Fibroblast of the aortic adventitia (primary cell): ENCODE results near the gene CTAGE6. TPM values are rescaled to one million over a fixed set of nuclear protein-coding genes. Genes with fewer than 3 reads are reported as not detected.
A peak's percentile ranks its signal among the peaks of the same experiment; 100 is the strongest.
"Not testable (repeated sequence)": the region's sequence is repeated elsewhere in the genome, so short reads cannot be mapped to it uniquely, and the experiment has no call there.

Source experiments
- DNase-seq: peaks from one replicate; pipeline ENCODE4 v3.0.0-alpha.2; 2010; ENCODE audit warnings: low read depth
- H3K4me3 ChIP-seq: 2 replicates; pipeline ENCODE4 v1.5.1; 2011; ENCODE audit warnings: low read depth, mild to moderate bottlenecking, control low read depth, low read length, moderate library complexity
- total RNA-seq: library from RNA; depleted of rRNA; stranded (reverse); fragments of >200 nt; gene quantifications from 2 replicates; pipeline ENCODE4 v1.2.3, GENCODE V29; 2012; ENCODE audit warnings: low replicate concordance

Gene CTAGE6, protein sequence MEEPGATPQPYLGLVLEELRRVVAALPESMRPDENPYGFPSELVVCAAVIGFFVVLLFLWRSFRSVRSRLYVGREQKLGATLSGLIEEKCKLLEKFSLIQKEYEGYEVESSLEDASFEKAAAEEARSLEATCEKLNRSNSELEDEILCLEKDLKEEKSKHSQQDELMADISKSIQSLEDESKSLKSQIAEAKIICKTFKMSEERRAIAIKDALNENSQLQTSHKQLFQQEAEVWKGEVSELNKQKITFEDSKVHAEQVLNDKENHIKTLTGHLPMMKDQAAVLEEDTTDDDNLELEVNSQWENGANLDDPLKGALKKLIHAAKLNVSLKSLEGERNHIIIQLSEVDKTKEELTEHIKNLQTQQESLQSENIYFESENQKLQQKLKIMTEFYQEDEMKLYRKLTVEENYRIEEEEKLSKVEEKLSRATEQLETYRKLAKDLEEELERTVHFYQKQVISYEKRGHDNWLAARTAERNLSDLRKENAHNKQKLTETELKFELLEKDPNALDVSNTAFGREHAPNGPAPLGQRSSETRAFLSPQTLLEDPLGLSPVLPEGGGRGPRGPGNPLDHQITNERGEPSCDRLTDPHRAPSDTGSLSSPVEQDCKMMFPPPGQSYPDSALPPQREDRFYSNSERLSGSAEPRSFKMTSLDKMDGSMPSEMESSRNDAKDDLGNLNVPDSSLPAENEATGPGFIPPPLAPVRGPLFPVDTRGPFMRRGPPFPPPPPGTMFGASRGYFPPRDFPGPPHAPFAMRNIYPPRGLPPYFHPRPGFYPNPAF
- 0.90 and 4.5 TPM in 2 replicates for total RNA-seq

DNA sequence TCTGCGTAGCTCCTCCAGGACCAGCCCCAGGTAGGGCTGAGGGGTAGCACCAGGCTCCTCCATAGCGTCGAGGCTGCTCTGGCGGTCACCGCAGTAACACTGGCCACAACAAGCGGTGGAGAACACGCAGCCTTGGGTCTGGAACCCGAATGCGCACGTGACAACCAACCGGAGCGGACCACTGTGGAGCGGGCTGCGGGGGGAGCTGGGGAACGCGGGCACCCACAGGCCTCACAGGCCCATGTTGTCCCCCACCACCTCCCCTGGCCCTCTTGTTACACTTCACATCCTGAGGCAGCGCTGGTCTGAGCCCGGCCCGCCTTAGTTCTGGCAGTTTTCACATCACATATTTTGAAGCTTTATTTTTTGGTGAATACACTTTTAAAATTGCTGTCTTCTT lies at the start of gene CTAGE6:
Gene CTAGE6 (minus strand): TSS at position 101 of the 400 bp plus-strand sequence. CDS start 38 bp downstream, at position 63.
- DNase-seq, H3K4me3 ChIP-seq: not testable (repeated sequence)

DNA sequence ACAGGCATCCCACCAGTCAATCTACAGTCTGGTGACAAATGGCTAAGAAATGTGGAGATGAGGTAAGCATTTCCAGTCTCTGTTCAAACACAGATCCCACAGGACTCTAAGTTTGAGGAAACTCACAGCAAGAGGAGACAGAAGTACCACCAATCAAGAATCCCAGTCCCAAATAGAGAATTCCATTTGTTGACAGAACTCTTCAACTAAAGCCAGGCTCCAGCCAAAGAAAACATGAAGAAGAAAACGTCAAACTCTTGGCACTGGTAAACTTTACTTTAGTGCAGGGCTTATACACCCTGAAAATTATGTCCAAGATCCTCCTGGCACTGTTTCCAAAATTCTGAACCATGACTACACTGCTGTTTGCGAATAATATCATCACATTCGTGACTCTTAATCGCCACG lies 49.2 kb upstream of the CTAGE6 start:
- not testable (repeated sequence) for DNase-seq, H3K4me3 ChIP-seq

DNA sequence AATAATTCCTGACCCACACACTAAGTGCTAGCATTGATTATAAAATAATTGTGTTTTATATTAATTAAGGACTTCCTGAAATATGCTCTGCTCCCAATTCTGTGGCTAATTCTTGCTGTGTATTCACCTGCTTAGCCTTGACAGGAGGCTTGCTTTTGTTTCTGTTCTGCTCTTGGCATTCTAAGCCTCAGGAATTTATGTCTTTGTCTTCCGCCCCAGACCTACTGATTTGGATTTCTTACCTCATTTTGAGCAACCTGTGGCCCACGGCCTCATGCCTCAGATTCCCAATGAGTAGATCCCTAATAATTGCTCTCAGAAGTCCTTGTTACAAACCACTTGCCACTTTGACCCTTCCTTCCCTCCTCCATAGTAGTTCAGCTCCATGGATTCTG lies 40.4 kb upstream of the CTAGE6 start:
- H3K4me3 ChIP-seq, DNase-seq: not testable (repeated sequence)

DNA sequence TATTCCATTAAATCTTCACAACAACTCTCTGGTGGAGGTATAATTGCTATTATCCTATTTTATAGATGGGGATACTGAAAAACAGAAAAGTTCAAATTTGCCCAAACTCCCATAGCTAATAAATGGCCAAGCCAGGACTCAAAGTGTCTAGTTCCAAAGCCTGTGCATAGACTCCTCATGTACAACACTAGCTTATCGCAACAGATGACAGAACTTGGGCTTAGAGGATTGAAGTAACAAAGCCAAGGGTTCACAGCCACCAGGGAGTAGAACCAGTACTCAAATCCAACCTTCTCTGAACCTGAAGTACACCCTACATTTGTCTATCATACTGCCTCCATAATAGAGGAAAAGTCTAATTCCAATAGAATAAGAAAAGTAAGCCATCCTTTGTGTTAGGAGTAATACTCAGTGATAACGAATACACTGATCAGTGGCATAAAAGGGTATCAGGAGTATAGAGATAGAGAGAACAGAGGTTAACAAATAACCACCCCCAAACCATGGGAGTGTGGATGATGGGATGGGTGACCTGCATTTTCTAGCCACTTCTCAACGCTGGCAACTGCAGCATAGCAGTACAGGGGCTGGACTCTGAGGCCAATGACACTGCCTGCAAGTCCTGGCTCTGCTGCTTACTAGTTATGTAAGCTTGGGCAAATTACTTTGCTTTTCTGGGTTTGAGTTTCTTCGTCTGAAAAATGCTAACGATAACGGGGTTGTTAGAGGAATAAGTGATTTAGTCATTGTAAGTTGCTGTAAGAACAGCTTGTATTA lies 39.8 kb upstream of the CTAGE6 start:
- peak; percentile 6 for DNase-seq
- H3K4me3 ChIP-seq = not testable (repeated sequence)

DNA sequence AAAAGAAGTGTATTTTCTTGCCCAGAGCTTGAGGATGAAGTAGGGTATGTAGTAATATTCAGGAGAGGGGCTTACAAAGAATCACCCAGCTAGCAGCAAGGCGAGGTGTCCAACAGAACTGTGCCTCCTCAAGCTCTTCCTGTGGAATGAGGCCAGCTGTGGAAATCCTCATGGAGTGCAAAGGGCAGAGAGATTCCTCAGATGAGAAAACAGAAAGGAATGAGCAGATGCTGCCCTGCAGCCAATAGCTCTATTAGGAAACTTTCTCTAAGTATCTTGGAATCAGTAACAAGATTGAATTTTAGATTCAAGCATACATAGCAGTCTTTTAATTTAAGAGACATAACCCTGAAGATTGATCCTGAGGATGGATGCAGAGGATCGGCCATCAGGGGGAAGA lies 38.2 kb upstream of the CTAGE6 start:
- DNase-seq, H3K4me3 ChIP-seq: not testable (repeated sequence)

DNA sequence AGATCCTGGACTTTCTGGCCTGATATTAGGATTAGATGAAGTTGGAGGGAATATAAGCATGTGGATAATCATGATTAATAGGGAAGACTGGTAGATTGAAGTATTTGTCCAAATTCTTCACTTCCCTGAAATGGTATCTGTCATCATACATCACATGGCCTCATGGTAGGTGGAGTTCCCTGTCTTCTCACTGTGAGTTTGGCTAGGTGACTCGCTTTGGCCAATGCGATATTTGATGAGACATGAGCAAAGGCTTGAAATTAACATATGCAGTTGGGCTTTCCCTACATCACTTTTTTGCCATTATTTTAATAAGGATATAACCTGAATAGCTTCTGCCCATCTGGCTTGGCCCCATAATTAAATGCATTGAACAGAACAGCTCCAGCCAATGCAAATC lies 35.1 kb upstream of the CTAGE6 start:
- not testable (repeated sequence) for H3K4me3 ChIP-seq, DNase-seq

DNA sequence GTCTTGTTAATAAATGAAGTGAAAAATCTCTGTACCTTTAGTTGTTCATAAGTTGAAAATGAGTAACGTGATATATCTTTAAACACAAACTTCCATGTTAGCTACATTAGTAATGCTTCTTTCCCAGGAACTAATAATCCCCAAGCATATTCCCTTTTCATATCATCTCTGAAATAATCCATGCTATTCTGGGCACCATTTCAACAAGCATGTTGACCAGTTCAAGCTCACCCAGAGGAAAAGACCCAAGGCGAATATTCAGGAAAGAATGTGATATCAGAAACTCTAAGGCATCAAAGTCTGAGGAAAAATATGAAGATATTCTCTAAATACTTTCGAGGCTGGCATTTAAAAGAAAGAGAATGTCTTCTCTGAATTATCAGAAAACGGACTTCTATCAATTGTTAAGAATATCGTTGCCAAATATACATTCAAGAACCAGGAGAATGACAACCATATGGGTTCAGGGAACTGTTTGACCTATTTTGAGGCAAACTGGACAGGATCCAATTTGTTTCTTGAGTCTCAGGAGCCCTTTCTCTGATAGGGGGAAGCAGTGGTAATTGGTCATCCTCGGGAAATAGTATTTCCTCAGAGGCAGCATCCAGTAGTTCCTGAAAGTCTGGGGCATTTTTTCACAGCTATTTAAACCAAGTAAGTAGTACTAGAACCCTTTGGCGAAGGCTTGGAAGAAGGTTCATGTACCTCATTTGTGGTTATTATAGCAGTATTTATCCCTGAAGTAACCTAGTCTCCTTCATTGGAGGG lies 28.1 kb upstream of the CTAGE6 start:
- not testable (repeated sequence) for DNase-seq, H3K4me3 ChIP-seq

DNA sequence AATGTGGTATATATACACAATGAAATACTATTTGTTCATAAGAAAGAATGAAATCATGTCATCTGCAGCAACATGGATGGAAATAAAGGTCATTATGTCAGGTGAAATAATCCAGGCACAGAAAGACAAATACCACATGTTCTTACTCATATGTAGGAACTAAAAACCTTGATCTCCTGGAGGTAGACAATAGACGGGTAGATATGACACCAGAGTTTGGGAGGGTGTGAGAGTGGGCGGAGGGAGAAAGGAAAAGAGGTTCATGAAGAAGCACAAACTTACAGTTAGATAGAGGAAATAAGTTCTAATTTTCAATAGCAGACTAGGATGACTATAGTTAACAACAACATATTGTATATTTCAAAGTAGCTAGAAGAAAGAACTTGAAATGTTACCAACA lies 22.1 kb upstream of the CTAGE6 start:
- not testable (repeated sequence) for H3K4me3 ChIP-seq

DNA sequence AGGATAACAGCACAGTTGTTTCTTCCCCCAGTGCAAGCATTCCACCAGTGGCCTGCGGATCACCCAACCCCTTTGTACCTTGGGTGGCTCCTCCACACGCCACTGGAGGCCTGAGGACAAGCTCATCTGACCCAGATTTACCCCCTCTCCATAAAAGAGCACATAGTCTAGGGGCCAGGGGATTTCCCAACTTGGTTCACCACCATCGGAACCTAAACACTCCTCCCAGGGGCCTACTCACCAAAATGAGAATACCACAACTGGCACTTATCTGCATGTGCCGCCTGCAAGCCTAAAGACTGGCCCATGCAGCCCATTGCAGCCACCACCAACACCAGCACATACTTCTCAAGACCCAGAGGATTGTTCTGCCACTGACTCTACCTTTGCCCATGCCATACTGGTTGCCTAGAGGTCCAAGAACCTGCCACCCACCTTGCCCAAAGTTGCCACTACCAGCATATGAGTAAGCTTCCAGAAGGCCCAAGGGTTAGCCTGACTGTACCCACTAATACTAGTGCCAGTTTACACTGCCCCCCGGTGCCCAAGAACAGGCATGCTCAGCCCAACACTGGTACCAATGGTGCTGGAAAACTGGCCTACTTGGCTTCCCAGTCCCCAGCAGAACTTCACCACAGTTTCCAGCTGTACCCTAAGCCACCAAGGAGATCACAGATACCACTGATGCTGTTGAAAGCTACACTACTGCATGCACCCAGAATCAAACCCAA lies 15.4 kb upstream of the CTAGE6 start:
- DNase-seq, H3K4me3 ChIP-seq: not testable (repeated sequence)

More for the DNA sequence above, 22.1 kb upstream of the CTAGE6 start:
- not testable (repeated sequence) for DNase-seq

DNA sequence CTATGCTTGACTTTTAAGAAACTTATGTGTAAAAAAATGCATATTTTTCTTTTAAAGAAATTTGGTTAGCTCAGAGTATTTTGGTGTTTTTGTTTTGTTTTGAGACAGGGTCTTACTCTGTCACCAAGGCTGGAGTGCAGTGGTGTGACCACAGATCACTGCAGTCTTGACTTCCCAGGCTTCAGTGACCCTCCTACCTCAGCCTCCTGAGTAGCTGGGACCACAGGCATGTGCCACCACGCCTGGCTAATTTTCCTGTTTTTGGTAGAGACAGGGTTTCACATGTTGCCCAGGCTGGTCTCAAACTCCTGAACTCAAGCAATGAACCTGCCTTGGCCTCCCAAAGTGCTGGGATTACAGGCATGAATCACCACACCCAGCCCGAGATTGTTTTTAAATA lies 10.0 kb upstream of the CTAGE6 start:
- DNase-seq, H3K4me3 ChIP-seq: not testable (repeated sequence)

DNA sequence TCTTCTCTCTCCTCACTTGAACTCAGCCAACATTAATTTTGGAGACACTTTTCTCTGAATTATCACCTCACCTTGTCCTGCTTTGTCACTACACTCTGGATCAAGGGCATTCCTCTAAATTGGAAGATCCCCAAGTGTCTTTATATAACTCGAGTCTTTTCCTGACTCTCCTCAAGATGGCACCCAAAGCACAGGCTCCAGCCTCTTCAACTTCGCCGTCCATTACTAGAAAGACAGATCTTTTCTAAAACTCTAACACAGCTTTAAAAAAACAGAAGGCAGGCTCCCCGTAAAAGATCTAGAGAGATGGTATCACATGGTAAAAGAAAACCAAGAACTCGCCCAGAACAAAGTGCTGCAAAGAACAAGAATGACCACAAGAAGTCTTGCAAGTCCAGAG lies 8.2 kb upstream of the CTAGE6 start:
- H3K4me3 ChIP-seq, DNase-seq: not testable (repeated sequence)

DNA sequence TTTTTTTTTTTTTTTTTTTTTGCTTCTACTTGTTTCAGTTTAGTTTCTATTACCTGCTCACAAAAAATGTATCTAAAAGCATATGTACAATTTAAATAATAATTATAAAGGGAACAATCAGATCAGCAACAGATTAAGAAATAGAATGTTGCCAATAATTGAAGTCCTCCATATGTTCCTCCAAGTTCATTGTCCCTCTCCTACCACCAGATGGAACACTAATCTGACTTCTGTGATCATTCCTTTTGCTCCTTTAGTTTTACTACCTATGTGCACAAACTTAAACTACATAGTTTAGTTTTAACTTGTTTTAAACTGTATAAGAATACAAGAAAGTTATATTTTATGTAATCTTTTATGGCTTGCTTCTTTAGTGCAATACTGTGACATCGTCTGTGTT lies 5.6 kb upstream of the CTAGE6 start:
- H3K4me3 ChIP-seq, DNase-seq: not testable (repeated sequence)

DNA sequence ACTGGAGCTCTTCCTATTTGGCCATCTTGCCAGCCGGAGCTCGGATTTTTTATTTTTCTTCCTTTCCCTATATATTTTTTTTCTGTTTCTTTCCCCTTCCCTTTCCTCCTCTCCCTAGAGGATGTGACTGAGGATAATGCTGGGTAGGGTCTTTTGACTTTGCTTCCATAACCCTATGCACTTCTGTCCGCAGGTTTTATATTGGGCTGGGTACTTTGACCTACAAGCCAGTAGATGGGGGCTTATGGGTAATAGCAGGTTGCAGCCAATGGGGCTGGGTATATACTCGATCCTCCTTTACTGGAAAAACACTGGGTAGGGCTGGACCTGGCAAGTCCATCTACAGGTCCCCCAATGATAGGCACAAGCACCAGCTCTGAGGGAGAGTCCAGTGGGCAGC lies 12.2 kb downstream of the CTAGE6 start:
- not testable (repeated sequence) for H3K4me3 ChIP-seq, DNase-seq
